Fibroblast of the conjunctiva (primary cell): ENCODE results near the gene EDAR.

Experiments used
- DNase-seq: peaks from one replicate; pipeline ENCODE4 v3.0.0-alpha.2; 2010; ENCODE audit warnings: low read depth

The EDAR gene

GRCh38 chr2:108923736-108924579 lies 65.1 kb downstream of the EDAR start:
- no peak for DNase-seq

- DNase-seq, result no peak
Measured at GRCh38 chr2:108923019-108923700, 65.9 kb downstream of the EDAR start.

GRCh38 chr2:108922141-108922915 lies 66.7 kb downstream of the EDAR start:
- no peak for DNase-seq

- no peak for DNase-seq
Measured at GRCh38 chr2:108921096-108922030, 67.7 kb downstream of the EDAR start.

- DNase-seq, result no peak
Measured at GRCh38 chr2:108920686-108921085, 68.3 kb downstream of the EDAR start.

GRCh38 chr2:108919571-108920373 lies 69.2 kb downstream of the EDAR start:
- no peak for DNase-seq

- DNase-seq, result no peak
Measured at GRCh38 chr2:108918941-108919341, 70.1 kb downstream of the EDAR start.

- no peak for DNase-seq
Measured at GRCh38 chr2:108918156-108918874, 70.7 kb downstream of the EDAR start.

GRCh38 chr2:108917526-108917925 lies 71.5 kb downstream of the EDAR start:
- DNase-seq, result no peak

GRCh38 chr2:108916796-108917421 lies 72.1 kb downstream of the EDAR start:
- no peak for DNase-seq

GRCh38 chr2:108916122-108916795 lies 72.8 kb downstream of the EDAR start:
- no peak for DNase-seq

GRCh38 chr2:108912629-108912902 lies 76.5 kb downstream of the EDAR start:
- DNase-seq, result no peak

- DNase-seq, result no peak
Measured at GRCh38 chr2:108911807-108912628, 77.0 kb downstream of the EDAR start.

- no peak for DNase-seq
Measured at GRCh38 chr2:108911401-108911800, 77.6 kb downstream of the EDAR start.

GRCh38 chr2:108910541-108911396 lies 78.3 kb downstream of the EDAR start:
- no peak for DNase-seq

GRCh38 chr2:108910011-108910431 lies 79.0 kb downstream of the EDAR start:
- no peak for DNase-seq

- DNase-seq, result no peak
Measured at GRCh38 chr2:108909275-108909823, 79.7 kb downstream of the EDAR start.
